IMR-90 (cell line): ENCODE results near the gene TPO. TPM values are rescaled to one million over a fixed set of nuclear protein-coding genes. Genes with fewer than 3 reads are reported as not detected.

Experiments
- ATAC-seq: fragments of 200-7000 bp; cut with Tn5 transposase; 2 replicates; pipeline ENCODE4 v1.9.1; 2020; ENCODE audit warnings: low read depth, mild to moderate bottlenecking, moderate library complexity
- BruUV-seq: library from RNA; stranded (reverse); fragments of 400-500 nt; replicated peaks from 2 replicates; lab custom pipeline; 2021; lab: Mats Ljungman, UMichigan
- CTCF ChIA-PET: fragments of 300-600 bp; formaldehyde crosslinking; extraction: SDS; loops from one replicate; lab custom pipeline; 2021; ENCODE audit warnings: antibody characterized with exemption; lab: Yijun Ruan, JAX
- POLR2A ChIA-PET: fragments of 300-600 bp; sonication (Branson Sonifier 250); formaldehyde crosslinking; loops from one replicate; lab custom pipeline; 2022; ENCODE audit warnings: antibody characterized with exemption; ENCODE audit not compliant: unreplicated experiment; lab: Charles Lee
- DNase-seq: peaks from one replicate; pipeline ENCODE4 v3.0.0; 2013
- H2AFZ ChIP-seq: replicated peaks from 2 replicates; pipeline ENCODE3; 2013; ENCODE audit warnings: low read length, mild to moderate bottlenecking; ENCODE audit not compliant: poor library complexity
- H2AK5ac ChIP-seq: 2 replicates; pipeline ENCODE4 v1.6.1; 2013; ENCODE audit warnings: low read depth, low read length, inconsistent platforms
- H2AK9ac ChIP-seq: replicated peaks from 2 replicates; pipeline ENCODE3; 2013; ENCODE audit warnings: mild to moderate bottlenecking, low read depth, low read length, moderate library complexity; ENCODE audit not compliant: poor library complexity
- H2BK120ac ChIP-seq: 2 replicates; pipeline ENCODE4 v1.6.1; 2013; ENCODE audit warnings: low read depth, low read length, inconsistent platforms
- H2BK15ac ChIP-seq: 3 replicates; pipeline ENCODE4 v1.6.1; 2013; ENCODE audit warnings: low read depth, low read length, inconsistent platforms
- H2BK20ac ChIP-seq: 2 replicates; pipeline ENCODE4 v1.6.1; 2013; ENCODE audit warnings: low read depth, mild to moderate bottlenecking, inconsistent platforms, low read length, moderate library complexity
- H2BK5ac ChIP-seq: 2 replicates; pipeline ENCODE4 v1.6.1; 2013; ENCODE audit warnings: mild to moderate bottlenecking, low read depth, low read length, inconsistent platforms; ENCODE audit not compliant: poor library complexity, severe bottlenecking
- H3K14ac ChIP-seq: replicated peaks from 2 replicates; pipeline ENCODE4 v1.6.1; 2013; ENCODE audit warnings: low read depth, low read length, inconsistent platforms
- H3K18ac ChIP-seq: 2 replicates; pipeline ENCODE4 v1.6.1; 2013; ENCODE audit warnings: low read depth, low read length, control low read depth
- H3K23ac ChIP-seq: 2 replicates; pipeline ENCODE4 v1.6.1; 2013; ENCODE audit warnings: low read depth, low read length, inconsistent platforms
- H3K27ac ChIP-seq: 2 replicates; pipeline ENCODE4 v1.5.1; 2013; ENCODE audit warnings: mild to moderate bottlenecking, control low read depth, low read length; ENCODE audit not compliant: insufficient read depth
- H3K27me3 ChIP-seq: 2 replicates; pipeline ENCODE4 v1.6.1; 2013; ENCODE audit warnings: low read length; ENCODE audit not compliant: control insufficient read depth, insufficient read depth
- H3K36me3 ChIP-seq: 2 replicates; pipeline ENCODE4 v1.6.1; 2013; ENCODE audit warnings: low read length, mixed read lengths; ENCODE audit not compliant: control insufficient read depth, insufficient read depth
- H3K4ac ChIP-seq: 2 replicates; pipeline ENCODE4 v1.6.1; 2013; ENCODE audit warnings: low read depth, low read length, inconsistent platforms
- H3K4me1 ChIP-seq: 2 replicates; pipeline ENCODE4 v1.6.1; 2013; ENCODE audit warnings: low read length, mixed read lengths; ENCODE audit not compliant: control insufficient read depth, insufficient read depth
- H3K4me2 ChIP-seq: 2 replicates; pipeline ENCODE4 v1.6.1; 2013; ENCODE audit warnings: low read depth, mild to moderate bottlenecking, control low read depth, low read length, moderate library complexity
- H3K4me3 ChIP-seq: 2 replicates; pipeline ENCODE4 v1.5.1; 2013; ENCODE audit warnings: low read depth, mild to moderate bottlenecking, control low read depth, low read length, moderate library complexity; ENCODE audit not compliant: insufficient read depth
- H3K56ac ChIP-seq: 2 replicates; pipeline ENCODE4 v1.6.1; 2013; ENCODE audit warnings: low read length, inconsistent platforms; ENCODE audit not compliant: insufficient read depth; ENCODE audit errors: extremely low read depth
- H3K79me1 ChIP-seq, 2 experiments: 2 replicates each; pipeline ENCODE4 v1.6.1; 2013; ENCODE audit warnings: low read length in 2 of 2, inconsistent platforms in 1 of 2, low read depth in 1 of 2
- H3K9ac ChIP-seq: 2 replicates; pipeline ENCODE4 v1.6.1; 2013; ENCODE audit warnings: low read depth, low read length, control low read depth
- H3K9me1 ChIP-seq: 2 replicates; pipeline ENCODE4 v1.6.1; 2013; ENCODE audit warnings: low read length, inconsistent platforms; ENCODE audit not compliant: insufficient read depth
- H3K9me3 ChIP-seq: 2 replicates; pipeline ENCODE4 v1.6.1; 2013; ENCODE audit warnings: low read length; ENCODE audit not compliant: control insufficient read depth, insufficient read depth
- H4K20me1 ChIP-seq: 2 replicates; pipeline ENCODE4 v1.6.1; 2013; ENCODE audit warnings: low read length, inconsistent platforms; ENCODE audit not compliant: insufficient read depth
- H4K5ac ChIP-seq: 2 replicates; pipeline ENCODE4 v1.6.1; 2013; ENCODE audit warnings: mild to moderate bottlenecking, low read depth, low read length, control low read depth
- H4K8ac ChIP-seq, 2 experiments: 2 replicates each; pipeline ENCODE4 v1.6.1; 2013; ENCODE audit warnings: low read depth in 2 of 2, low read length in 2 of 2, control low read depth in 1 of 2, inconsistent platforms in 1 of 2
- H4K91ac ChIP-seq: 2 replicates; pipeline ENCODE4 v1.6.1; 2013; ENCODE audit warnings: low read depth, low read length, inconsistent platforms; ENCODE audit not compliant: insufficient read depth
- BHLHE40 ChIP-seq: fragments of 150-350 bp; IDR thresholded peaks from 2 replicates; pipeline ENCODE4 v1.6.1; 2016; ENCODE audit warnings: mild to moderate bottlenecking, low read depth, low read length
- CEBPB ChIP-seq: IDR thresholded peaks from 2 replicates; pipeline ENCODE4 v1.6.1; 2012; ENCODE audit warnings: low read depth, low read length, improper control_type of control experiment
- FOS ChIP-seq: fragments of 150-350 bp; IDR thresholded peaks from 2 replicates; pipeline ENCODE4 v1.6.1; 2016; ENCODE audit warnings: low read depth, low read length
- MAFK ChIP-seq: IDR thresholded peaks from 2 replicates; pipeline ENCODE4 v1.6.1; 2012; ENCODE audit warnings: low read depth, low read length, improper control_type of control experiment
- MAZ ChIP-seq: IDR thresholded peaks from 2 replicates; pipeline ENCODE4 v1.6.1; 2012; ENCODE audit warnings: low read depth, mild to moderate bottlenecking, low read length, improper control_type of control experiment, moderate library complexity, borderline replicate concordance
- NFE2L2 ChIP-seq: fragments of 150-350 bp; IDR thresholded peaks from 2 replicates; pipeline ENCODE4 v1.6.1; 2016; ENCODE audit warnings: low read depth, mild to moderate bottlenecking, low read length
- RAD21 ChIP-seq: IDR thresholded peaks from 2 replicates; pipeline ENCODE4 v1.6.1; 2012; ENCODE audit warnings: low read length, improper control_type of control experiment
- RCOR1 ChIP-seq: IDR thresholded peaks from 2 replicates; pipeline ENCODE4 v1.6.1; 2012; ENCODE audit warnings: mild to moderate bottlenecking, low read length, improper control_type of control experiment; ENCODE audit not compliant: insufficient replicate concordance
- RFX5 ChIP-seq: IDR thresholded peaks from 2 replicates; pipeline ENCODE4 v1.8.0; 2012; ENCODE audit warnings: low read depth, mild to moderate bottlenecking, low read length, moderate library complexity
- SMC3 ChIP-seq: fragments of 150-350 bp; IDR thresholded peaks from 2 replicates; pipeline ENCODE4 v1.6.1; 2016; ENCODE audit warnings: low read depth, mild to moderate bottlenecking, antibody characterized with exemption, low read length, moderate library complexity
- WGBS, 2 experiments: methylation state at CpG; one replicate each; pipeline versions ENCODE4 v1.1.5 to v1.1.7; 2013; ENCODE audit warnings: missing lambda C conversion rate in 2 of 2; ENCODE audit not compliant: insufficient read length in 1 of 2; ENCODE audit errors: extremely low coverage in 2 of 2; 5-methylcytosine and 5-hydroxymethylcytosine counted together
- dilution Hi-C: fragments of 300-500 bp; cut with HindIII; formaldehyde crosslinking; loops from one replicate; pipeline ENCODE4 v1.14.3; 2018; ENCODE audit warnings: low sequenced_read_pairs; ENCODE audit not compliant: unreplicated experiment
- in situ Hi-C: fragments of 300-500 bp; cut with MboI; formaldehyde crosslinking; loops from 3 replicates; pipeline ENCODE4 v1.14.3; 2019; ENCODE audit warnings: low sequenced_read_pairs, inconsistent platforms, mixed read lengths
- intact Hi-C: fragments of 100-400 bp; cut with micrococcal nuclease; formaldehyde crosslinking; loops from 2 replicates; pipeline ENCODE4 v1.10.0; 2022
- polyA plus RNA-seq, 3 experiments: library from polyadenylated mRNA; depleted of rRNA; stranded (reverse); fragments of >200 nt; gene quantifications; 2 replicates each; pipeline ENCODE4 v1.2.3, GENCODE V29; 2012; ENCODE audit warnings: low replicate concordance in 1 of 3
- total RNA-seq: library from RNA; depleted of rRNA; stranded (reverse); fragments of >200 nt; gene quantifications from 2 replicates; pipeline ENCODE4 v1.2.3, GENCODE V29; 2012
- TF ChIP-seq, protein P1 (sequence below): fragments of 150-350 bp; IDR thresholded peaks from 2 replicates; pipeline ENCODE4 v1.6.1; 2017; ENCODE audit warnings: mild to moderate bottlenecking, antibody characterized with exemption, low read length, low read depth
- TF ChIP-seq, protein P2 (sequence below): fragments of 150-350 bp; IDR thresholded peaks from 2 replicates; pipeline ENCODE4 v1.6.1; 2016; ENCODE audit warnings: low read depth, mild to moderate bottlenecking, low read length, moderate library complexity, borderline replicate concordance

The TPO gene
- total and polyA plus RNA-seq, 2 of the 4 experiments (the other 2 are of a cell fraction): not detected

DNA sequence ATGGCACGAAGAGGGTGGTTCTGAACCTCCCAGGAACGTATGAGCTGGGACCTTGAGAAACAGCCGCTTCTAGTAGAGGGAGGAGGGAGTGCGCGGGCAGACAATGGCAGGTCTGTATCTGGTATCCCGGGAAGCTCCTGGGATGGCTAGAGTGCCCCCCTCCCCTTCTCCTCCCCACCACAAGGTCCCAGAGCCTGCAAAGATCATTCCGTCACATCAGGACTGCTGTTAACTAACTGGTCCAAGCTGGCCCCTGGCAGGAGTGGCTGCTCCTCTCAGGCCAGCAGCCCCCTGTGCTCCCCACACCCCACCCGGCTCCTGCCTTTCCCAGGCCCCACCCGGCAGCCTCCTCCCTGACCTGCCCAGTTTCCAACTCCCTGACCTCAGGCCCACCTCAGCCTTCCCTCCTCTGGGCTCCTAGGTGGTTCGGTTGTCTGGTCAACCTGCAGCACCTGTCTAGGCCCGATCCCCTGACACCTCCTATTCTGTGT lies 75.0 kb downstream of the TPO start:
- TF ChIP-seq FOS (no peak), SMC3 (no peak), MAFK (no peak), CEBPB (no peak), RCOR1 (no peak), RFX5 (no peak), MAZ (no peak), RAD21 (no peak), BHLHE40 (no peak), NFE2L2 (no peak)
- TF ChIP-seq, protein P1, sequence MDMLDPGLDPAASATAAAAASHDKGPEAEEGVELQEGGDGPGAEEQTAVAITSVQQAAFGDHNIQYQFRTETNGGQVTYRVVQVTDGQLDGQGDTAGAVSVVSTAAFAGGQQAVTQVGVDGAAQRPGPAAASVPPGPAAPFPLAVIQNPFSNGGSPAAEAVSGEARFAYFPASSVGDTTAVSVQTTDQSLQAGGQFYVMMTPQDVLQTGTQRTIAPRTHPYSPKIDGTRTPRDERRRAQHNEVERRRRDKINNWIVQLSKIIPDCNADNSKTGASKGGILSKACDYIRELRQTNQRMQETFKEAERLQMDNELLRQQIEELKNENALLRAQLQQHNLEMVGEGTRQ: no peak
- TF ChIP-seq, protein P2, sequence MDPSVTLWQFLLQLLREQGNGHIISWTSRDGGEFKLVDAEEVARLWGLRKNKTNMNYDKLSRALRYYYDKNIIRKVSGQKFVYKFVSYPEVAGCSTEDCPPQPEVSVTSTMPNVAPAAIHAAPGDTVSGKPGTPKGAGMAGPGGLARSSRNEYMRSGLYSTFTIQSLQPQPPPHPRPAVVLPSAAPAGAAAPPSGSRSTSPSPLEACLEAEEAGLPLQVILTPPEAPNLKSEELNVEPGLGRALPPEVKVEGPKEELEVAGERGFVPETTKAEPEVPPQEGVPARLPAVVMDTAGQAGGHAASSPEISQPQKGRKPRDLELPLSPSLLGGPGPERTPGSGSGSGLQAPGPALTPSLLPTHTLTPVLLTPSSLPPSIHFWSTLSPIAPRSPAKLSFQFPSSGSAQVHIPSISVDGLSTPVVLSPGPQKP: no peak
- no peak overlapping the region for H2AFZ ChIP-seq
- no peak overlapping the region for H2AK9ac ChIP-seq
- dilution Hi-C loops: no loop called here
- H3K18ac ChIP-seq: no peak overlapping the region
- DNase-seq: no peak
- H4K8ac ChIP-seq: no peak overlapping the region
- no peak overlapping the region for H2AK5ac ChIP-seq
- H4K20me1 ChIP-seq: no peaks in the 10 kb centered on the region
- no peaks in the 10 kb centered on the region for H3K4me1 ChIP-seq
- intact Hi-C loops: no loop called here
- no peaks in the 10 kb centered on the region for H3K36me3 ChIP-seq
- H3K4me3 ChIP-seq: no peak overlapping the region
- H3K9ac ChIP-seq: no peak overlapping the region
- H4K5ac ChIP-seq: no peak overlapping the region
- no peak overlapping the region for H2BK15ac ChIP-seq
- H3K9me3 ChIP-seq: no peaks in the 10 kb centered on the region; the same call in 1 of the 2 replicates
- no peak overlapping the region for H2BK20ac ChIP-seq
- H3K27me3 ChIP-seq: no peaks in the 10 kb centered on the region; the same call in 1 of the 2 replicates
- no peak overlapping the region for H3K4ac ChIP-seq
- ChIA-PET POLR2A (no interaction called here), CTCF (no interaction called here)
- H2BK5ac ChIP-seq: no peak overlapping the region
- H3K56ac ChIP-seq: no peak overlapping the region
- no peaks in the 10 kb centered on the region for H3K9me1 ChIP-seq
- H2BK120ac ChIP-seq: no peak overlapping the region
- no peak overlapping the region for H3K27ac ChIP-seq
- WGBS, 2 experiments: 40% methylated on average over 1 of the region's 11 CpGs; no CpG with 5 or more reads in 1 of the 2 experiments
- no peak overlapping the region for H3K4me2 ChIP-seq
- H4K91ac ChIP-seq: no peak overlapping the region
- no TSS peak for BruUV-seq
- no peaks in the 10 kb centered on the region for H3K79me1 ChIP-seq
- no peak for ATAC-seq
- H3K14ac ChIP-seq: no peak overlapping the region
- in situ Hi-C loops: no loop called here
- H3K23ac ChIP-seq: no peak overlapping the region
